OCI-LY7 (cell line): Measurements from ENCODE around the gene MARS1. TPM values are rescaled to one million over a fixed set of nuclear protein-coding genes. Genes with fewer than 3 reads are reported as not detected.

Source experiments
- BruUV-seq: library from RNA; stranded (reverse); fragments of 400-500 nt; replicated peaks from 2 replicates; lab custom pipeline; 2021; lab: Mats Ljungman, UMichigan
- CTCF ChIA-PET: fragments of 300-600 bp; sonication (Branson Sonifier 250); formaldehyde crosslinking; loops from one replicate; lab custom pipeline; 2022; ENCODE audit warnings: antibody characterized with exemption; ENCODE audit not compliant: unreplicated experiment; lab: Charles Lee
- POLR2A ChIA-PET: fragments of 300-600 bp; sonication (Branson Sonifier 250); formaldehyde crosslinking; loops from one replicate; lab custom pipeline; 2022; ENCODE audit warnings: antibody characterized with exemption; lab: Charles Lee
- DNase-seq: peaks from one replicate; pipeline ENCODE4 v3.0.0-alpha.2; 2015; ENCODE audit warnings: low spot score
- H2AFZ ChIP-seq: fragments of 200-600 bp; sonication (generic), shearing (Covaris generic); 2 replicates; pipeline ENCODE4 v1.6.1; 2014; ENCODE audit warnings: mild to moderate bottlenecking, antibody characterized with exemption, low read length, moderate library complexity
- H3K27ac ChIP-seq: fragments of 200-600 bp; sonication (generic); 2 replicates; pipeline ENCODE4 v1.5.1; 2014; ENCODE audit warnings: mixed run types, low read depth, mild to moderate bottlenecking, moderate library complexity, low read length, inconsistent platforms; ENCODE audit not compliant: poor library complexity, severe bottlenecking
- H3K36me3 ChIP-seq: fragments of 200-600 bp; sonication (generic); 2 replicates; pipeline ENCODE4 v1.6.1; 2014; ENCODE audit warnings: mild to moderate bottlenecking, antibody characterized with exemption, low read length, moderate library complexity, mixed read lengths; ENCODE audit not compliant: insufficient read depth
- H3K4me1 ChIP-seq: fragments of 200-600 bp; sonication (generic); 2 replicates; pipeline ENCODE4 v1.5.1; 2014; ENCODE audit warnings: mild to moderate bottlenecking, low read length; ENCODE audit not compliant: insufficient read depth, poor library complexity, severe bottlenecking
- H3K4me2 ChIP-seq: fragments of 200-600 bp; sonication (generic); 2 replicates; pipeline ENCODE4 v1.6.1; 2014; ENCODE audit warnings: mild to moderate bottlenecking, low read length
- H3K4me3 ChIP-seq: fragments of 200-600 bp; sonication (generic); 2 replicates; pipeline ENCODE4 v1.5.1; 2014; ENCODE audit warnings: mild to moderate bottlenecking, low read depth, low read length; ENCODE audit not compliant: poor library complexity, severe bottlenecking
- H3K79me2 ChIP-seq: fragments of 200-600 bp; sonication (generic); 2 replicates; pipeline ENCODE4 v1.6.1; 2016; ENCODE audit warnings: low read depth, mild to moderate bottlenecking, low read length, moderate library complexity, mixed read lengths; ENCODE audit not compliant: insufficient read depth
- H3K9me2 ChIP-seq: fragments of 200-600 bp; sonication (generic); 2 replicates; pipeline ENCODE4 v1.6.1; 2016; ENCODE audit warnings: mild to moderate bottlenecking, low read length, mixed read lengths; ENCODE audit not compliant: insufficient read depth
- H3K9me3 ChIP-seq: fragments of 200-600 bp; sonication (generic); 2 replicates; pipeline ENCODE4 v1.6.1; 2014; ENCODE audit warnings: mild to moderate bottlenecking, mixed run types, low read length, mixed read lengths
- H4K20me1 ChIP-seq: fragments of 200-600 bp; sonication (generic); 2 replicates; pipeline ENCODE4 v1.6.1; 2014; ENCODE audit warnings: mild to moderate bottlenecking, antibody characterized with exemption, low read length, moderate library complexity, mixed read lengths; ENCODE audit not compliant: insufficient read depth
- CTCF ChIP-seq: fragments of 200-600 bp; sonication (generic); conservative IDR thresholded peaks from 2 replicates; pipeline ENCODE4 v1.5.1; 2014; ENCODE audit warnings: mild to moderate bottlenecking, antibody characterized with exemption, low read length, moderate library complexity, mixed read lengths
- EZH2phosphoT487 ChIP-seq: fragments of 200-600 bp; sonication (generic); IDR thresholded peaks from 2 replicates; pipeline ENCODE4 v1.6.1; 2018; ENCODE audit warnings: low read depth, borderline replicate concordance, mild to moderate bottlenecking, mixed run types, antibody characterized with exemption, low read length, moderate library complexity, mixed read lengths
- intact Hi-C: fragments of 100-400 bp; cut with micrococcal nuclease; formaldehyde crosslinking; loops from one replicate; pipeline ENCODE4 v1.10.0; 2022; ENCODE audit not compliant: unreplicated experiment
- total RNA-seq, 2 experiments: library from RNA; depleted of rRNA in 1 of 2; stranded (reverse); fragments of >200 nt in 1 of 2; shearing (Covaris generic) in 1 of 2; gene quantifications; 2 replicates each; pipeline ENCODE4 v1.2.3, GENCODE V29; 2014 to 2022

MARS1 gene
- total RNA-seq, 2 experiments from 2014 or later, result 272 to 465 TPM

- H3K79me2 ChIP-seq, result peaks cover 21% of the 10 kb centered on the region
Measured at GRCh38 chr12:57526477-57527126, 38.7 kb downstream of the MARS1 start.

GRCh38 chr12:57527184-57527583 lies 39.3 kb downstream of the MARS1 start:
- ChIA-PET CTCF (no interaction called here), POLR2A (no interaction called here)
- no peak overlapping the region for H3K27ac ChIP-seq
- peaks cover 12% of the 10 kb centered on the region; the same call in 1 of the 2 replicates for H4K20me1 ChIP-seq
- intact Hi-C loops, result no loop called here
- no peaks in the 10 kb centered on the region for H3K9me2 ChIP-seq
- no peak overlapping the region for H3K4me3 ChIP-seq
- BruUV-seq, result no TSS peak
- H3K4me1 ChIP-seq, result peaks cover 22% of the 10 kb centered on the region
- DNase-seq, result no peak
- no peaks in the 10 kb centered on the region for H3K9me3 ChIP-seq
- H2AFZ ChIP-seq, result no peak overlapping the region
- no peak for TF ChIP-seq CTCF
- TF ChIP-seq EZH2phosphoT487, result no peak
- no peak overlapping the region for H3K4me2 ChIP-seq
- peaks cover 78% of the 10 kb centered on the region for H3K36me3 ChIP-seq
- peaks cover 21% of the 10 kb centered on the region for H3K79me2 ChIP-seq

More at GRCh38 chr12:57526477-57527126, 38.7 kb downstream of the MARS1 start:
- Histone ChIP-seq H3K9me2 (no peaks in the 10 kb centered on the region), H3K36me3 (peaks cover 72% of the 10 kb centered on the region), H2AFZ (no peak overlapping the region), H3K4me3 (no peak overlapping the region), H3K4me2 (no peak overlapping the region), H4K20me1 (peaks cover 12% of the 10 kb centered on the region; the same call in 1 of the 2 replicates), H3K4me1 (peaks cover 27% of the 10 kb centered on the region), H3K9me3 (no peaks in the 10 kb centered on the region), H3K27ac (no peak overlapping the region)
- BruUV-seq, result no TSS peak
- TF ChIP-seq EZH2phosphoT487 (no peak), CTCF (no peak)
- POLR2A ChIA-PET, result no interaction called here
- no peak for DNase-seq
- CTCF ChIA-PET, result no interaction called here
- intact Hi-C loops, result no loop called here

GRCh38 chr12:57528176-57528575 lies 40.3 kb downstream of the MARS1 start:
- peaks cover 12% of the 10 kb centered on the region; the same call in 1 of the 2 replicates for H4K20me1 ChIP-seq
- no peak for DNase-seq
- CTCF ChIA-PET, result no interaction called here
- H2AFZ ChIP-seq, result no peak overlapping the region
- H3K4me3 ChIP-seq, result no peak overlapping the region
- H3K4me1 ChIP-seq, result peaks cover 20% of the 10 kb centered on the region
- H3K4me2 ChIP-seq, result no peak overlapping the region
- peaks cover 19% of the 10 kb centered on the region for H3K79me2 ChIP-seq
- H3K27ac ChIP-seq, result no peak overlapping the region
- peaks cover 88% of the 10 kb centered on the region for H3K36me3 ChIP-seq
- no peaks in the 10 kb centered on the region for H3K9me2 ChIP-seq
- H3K9me3 ChIP-seq, result no peaks in the 10 kb centered on the region
- POLR2A ChIA-PET, result interaction anchor here (0.6 kb wide), 1 partner anchor 412 kb away, joined by 3 read pairs; no protein-coding TSS in a partner anchor
- no peak for TF ChIP-seq CTCF
- TF ChIP-seq EZH2phosphoT487, result no peak
- intact Hi-C loops, result no loop called here
- BruUV-seq, result no TSS peak
